ENCODE results near the gene IRF9. TPM values are rescaled to one million over a fixed set of nuclear protein-coding genes. Genes with fewer than 3 reads are reported as not detected.

The IRF9 gene
- total RNA-seq, 4 donors from 2014 or later = 61.3 to 80.1 (median 68.1) TPM

DNA sequence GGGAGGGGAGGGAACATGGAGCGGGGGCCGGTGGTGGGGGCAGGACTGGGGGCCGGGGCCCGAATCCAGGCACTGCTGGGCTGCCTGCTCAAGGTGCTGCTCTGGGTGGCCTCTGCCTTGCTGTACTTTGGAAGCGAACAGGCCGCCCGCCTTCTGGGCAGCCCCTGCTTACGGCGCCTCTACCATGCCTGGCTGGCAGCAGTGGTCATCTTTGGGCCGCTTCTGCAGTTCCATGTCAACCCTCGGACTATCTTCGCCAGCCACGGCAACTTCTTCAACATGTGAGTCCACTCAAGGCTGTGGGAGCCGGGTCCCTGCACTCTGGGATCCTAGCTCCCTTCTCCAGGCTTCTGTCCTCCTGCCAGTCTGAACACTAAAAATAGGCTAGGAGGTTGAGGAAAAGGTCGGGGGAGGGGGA, 29.5 kb upstream of the IRF9 start:
- no peaks in the 10 kb centered on the region for H3K9me3 ChIP-seq
- whole genome bisulfite sequencing, 2 donors (ENCODE audit: low coverage in 1 of 2) = 80% methylated on average over 1 of the region's 15 CpGs; no CpG with 5 or more reads in 1 of the 2 donors
- no peak for ATAC-seq
- H3K27ac ChIP-seq = peak overlapping the region in 3 of 4 donors; percentile 46 to 69 (median 58)
- no peak overlapping the region for H3K4me3 ChIP-seq
- H3K36me3 ChIP-seq = no peaks in the 10 kb centered on the region
- H3K27me3 ChIP-seq = no peaks in the 10 kb centered on the region
- no peak for TF ChIP-seq EP300 (IDR thresholded peaks at IDR 0.05)
- no peak for TF ChIP-seq POLR2AphosphoS5 (IDR thresholded peaks at IDR 0.05)
- TF ChIP-seq, protein P1, sequence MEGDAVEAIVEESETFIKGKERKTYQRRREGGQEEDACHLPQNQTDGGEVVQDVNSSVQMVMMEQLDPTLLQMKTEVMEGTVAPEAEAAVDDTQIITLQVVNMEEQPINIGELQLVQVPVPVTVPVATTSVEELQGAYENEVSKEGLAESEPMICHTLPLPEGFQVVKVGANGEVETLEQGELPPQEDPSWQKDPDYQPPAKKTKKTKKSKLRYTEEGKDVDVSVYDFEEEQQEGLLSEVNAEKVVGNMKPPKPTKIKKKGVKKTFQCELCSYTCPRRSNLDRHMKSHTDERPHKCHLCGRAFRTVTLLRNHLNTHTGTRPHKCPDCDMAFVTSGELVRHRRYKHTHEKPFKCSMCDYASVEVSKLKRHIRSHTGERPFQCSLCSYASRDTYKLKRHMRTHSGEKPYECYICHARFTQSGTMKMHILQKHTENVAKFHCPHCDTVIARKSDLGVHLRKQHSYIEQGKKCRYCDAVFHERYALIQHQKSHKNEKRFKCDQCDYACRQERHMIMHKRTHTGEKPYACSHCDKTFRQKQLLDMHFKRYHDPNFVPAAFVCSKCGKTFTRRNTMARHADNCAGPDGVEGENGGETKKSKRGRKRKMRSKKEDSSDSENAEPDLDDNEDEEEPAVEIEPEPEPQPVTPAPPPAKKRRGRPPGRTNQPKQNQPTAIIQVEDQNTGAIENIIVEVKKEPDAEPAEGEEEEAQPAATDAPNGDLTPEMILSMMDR (IDR thresholded peaks at IDR 0.05) = no peak
- no peak for TF ChIP-seq POLR2A (IDR thresholded peaks at IDR 0.05)
- H3K4me1 ChIP-seq = peaks cover 0 to 29% (median 4%) of the 10 kb centered on the region in 3 donors

DNA sequence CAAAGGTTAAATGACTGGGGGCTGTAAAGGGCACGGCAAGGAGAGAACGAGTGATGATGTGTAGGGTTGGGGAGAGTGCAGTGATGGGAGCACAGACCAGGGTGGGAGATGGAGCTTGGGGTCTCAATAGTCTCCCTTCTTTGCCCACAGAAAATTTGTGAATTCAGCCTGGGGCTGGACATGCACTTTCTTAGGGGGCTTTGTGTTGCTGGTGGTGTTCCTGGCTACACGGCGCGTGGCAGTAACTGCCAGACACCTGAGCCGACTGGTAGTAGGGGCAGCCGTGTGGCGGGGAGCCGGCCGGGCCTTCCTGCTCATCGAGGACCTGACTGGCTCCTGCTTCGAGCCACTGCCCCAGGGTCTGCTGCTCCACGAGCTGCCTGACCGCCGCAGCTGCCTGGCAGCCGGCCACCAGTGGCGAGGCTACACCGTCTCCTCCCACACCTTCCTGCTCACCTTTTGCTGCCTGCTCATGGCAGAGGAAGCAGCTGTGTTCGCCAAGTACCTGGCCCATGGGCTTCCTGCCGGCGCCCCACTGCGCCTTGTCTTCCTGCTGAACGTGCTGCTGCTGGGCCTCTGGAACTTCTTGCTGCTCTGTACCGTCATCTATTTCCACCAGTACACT, 28.9 kb upstream of the IRF9 start:
- TF ChIP-seq, protein P1 (IDR thresholded peaks at IDR 0.05) = no peak
- WGBS, 2 donors (ENCODE audit: low coverage in 1 of 2) = 50 to 62% methylated on average over 2 to 7 of the region's 24 CpGs
- Histone ChIP-seq H3K4me3 (no peak overlapping the region), H3K9me3 (no peaks in the 10 kb centered on the region), H3K36me3 (peaks cover 0 to 3% of the 10 kb centered on the region in 2 donors), H3K27ac (peak overlapping the region in 2 of 4 donors; percentile 58 to 69), H3K27me3 (no peaks in the 10 kb centered on the region), H3K4me1 (peaks cover 0 to 35% (median 10%) of the 10 kb centered on the region in 3 donors)
- no peak for ATAC-seq

DNA sequence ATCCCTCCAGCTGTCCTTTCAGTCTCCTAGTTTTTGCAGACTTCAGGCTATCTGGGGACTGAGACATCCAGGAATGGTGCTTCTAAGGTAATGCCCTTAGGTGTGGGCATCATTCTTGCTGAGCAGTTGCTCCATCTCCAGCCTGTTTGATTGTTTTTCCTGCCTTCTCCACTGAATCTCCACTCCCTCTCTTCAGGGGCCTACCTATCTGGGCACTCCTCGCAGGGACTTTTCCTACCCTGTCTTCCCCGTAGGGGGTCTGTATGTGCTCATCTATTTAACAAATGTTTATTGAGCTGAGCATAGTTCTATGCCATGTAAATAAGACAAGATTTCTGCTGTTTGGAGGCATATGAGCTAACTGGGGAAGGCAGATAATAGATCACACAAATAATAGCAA, 28.1 kb upstream of the IRF9 start:
- H3K4me3 ChIP-seq = no peak overlapping the region

DNA sequence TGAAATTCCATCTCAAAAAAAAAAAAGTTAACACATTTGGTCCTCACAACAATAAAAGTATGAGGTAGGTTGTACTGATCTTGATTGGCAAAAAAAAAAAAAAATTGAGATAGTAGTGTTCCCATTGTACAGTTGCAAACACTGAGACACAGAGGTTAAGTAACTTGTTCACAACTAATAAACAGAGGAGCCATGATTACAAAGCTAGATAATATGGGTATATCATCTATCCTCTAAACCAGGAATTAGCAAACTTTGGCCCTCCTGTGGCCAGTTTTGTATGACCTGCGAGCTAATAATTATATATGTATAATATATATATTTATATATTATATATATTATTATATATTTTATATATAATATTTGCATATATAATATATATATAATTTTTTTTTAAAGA, 27.3 kb upstream of the IRF9 start:
- Histone ChIP-seq H3K9me3 (no peaks in the 10 kb centered on the region), H3K4me3 (no peak overlapping the region), H3K27ac (no peak overlapping the region), H3K27me3 (no peaks in the 10 kb centered on the region), H3K36me3 (peaks cover 0 to 18% of the 10 kb centered on the region in 2 donors), H3K4me1 (peaks cover 0 to 50% (median 14%) of the 10 kb centered on the region in 3 donors)
- ATAC-seq = no peak
- 88 to 92% methylated on average over 1 of the region's 1 CpG for WGBS, 2 donors (ENCODE audit: low coverage in 1 of 2)
- no peak for TF ChIP-seq EP300 (IDR thresholded peaks at IDR 0.05)
- TF ChIP-seq POLR2AphosphoS5 (IDR thresholded peaks at IDR 0.05) = no peak
- TF ChIP-seq, protein P1 (IDR thresholded peaks at IDR 0.05) = no peak

More for the DNA sequence above, 28.1 kb upstream of the IRF9 start:
- WGBS, 2 donors (ENCODE audit: low coverage in 1 of 2) = 90 to 92% methylated on average over 2 of the region's 2 CpGs
- H3K9me3 ChIP-seq = no peaks in the 10 kb centered on the region
- H3K36me3 ChIP-seq = peaks cover 0 to 11% of the 10 kb centered on the region in 2 donors
- no peaks in the 10 kb centered on the region for H3K27me3 ChIP-seq
- TF ChIP-seq POLR2A (IDR thresholded peaks at IDR 0.05) (no peak), POLR2AphosphoS5 (IDR thresholded peaks at IDR 0.05) (no peak), EP300 (IDR thresholded peaks at IDR 0.05) (no peak)
- TF ChIP-seq, protein P1 (IDR thresholded peaks at IDR 0.05) = no peak
- H3K4me1 ChIP-seq = peaks cover 0 to 43% (median 14%) of the 10 kb centered on the region in 3 donors
- ATAC-seq = no peak
- H3K27ac ChIP-seq = no peak overlapping the region

DNA sequence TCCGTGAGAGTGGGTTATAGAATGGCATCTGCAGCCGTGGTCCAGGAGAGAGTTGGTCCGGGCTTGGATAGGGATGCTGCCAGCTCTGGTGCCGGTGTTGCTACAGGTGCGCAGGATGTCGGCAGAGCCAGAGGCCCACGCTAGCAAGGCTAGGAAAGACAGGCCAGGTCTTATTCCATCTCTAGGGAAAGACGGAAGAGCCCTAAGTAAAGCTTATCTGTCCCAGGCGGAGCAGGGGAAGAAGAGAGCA, 25.6 kb upstream of the IRF9 start:
- Histone ChIP-seq H3K4me3 (peak overlapping the region; percentile 93 to 98), H3K4me1 (peaks cover 0 to 68% (median 28%) of the 10 kb centered on the region in 3 donors), H3K9me3 (no peaks in the 10 kb centered on the region), H3K36me3 (peaks cover 0 to 28% of the 10 kb centered on the region in 2 donors), H3K27me3 (no peaks in the 10 kb centered on the region), H3K27ac (peak overlapping the region; percentile 60 to 95 (median 93))
- no peak for ATAC-seq
- TF ChIP-seq POLR2AphosphoS5 (IDR thresholded peaks at IDR 0.05) (no peak), POLR2A (IDR thresholded peaks at IDR 0.05) (no peak), EP300 (IDR thresholded peaks at IDR 0.05) (no peak)
- TF ChIP-seq, protein P1 (IDR thresholded peaks at IDR 0.05) = no peak
- 0 to 5% methylated on average over 7 to 9 of the region's 9 CpGs for WGBS, 2 donors (ENCODE audit: low coverage in 1 of 2)
